NCI-H2227 (cell line): ENCODE results near the gene CCDC177.

ENCODE experiments used
- DNase-seq: peaks from one replicate; lab custom pipeline; 2025; ENCODE audit not compliant: unreplicated experiment; lab: John Stamatoyannopoulos, UW

CCDC177 gene

GRCh38 chr14:69574263-69574953 is at the start of gene CCDC177:
CCDC177 (minus strand) TSS chr14:69574871; CDS start chr14:69573622, 1,249 bp downstream.
- peak; percentile 83 for DNase-seq

DNA sequence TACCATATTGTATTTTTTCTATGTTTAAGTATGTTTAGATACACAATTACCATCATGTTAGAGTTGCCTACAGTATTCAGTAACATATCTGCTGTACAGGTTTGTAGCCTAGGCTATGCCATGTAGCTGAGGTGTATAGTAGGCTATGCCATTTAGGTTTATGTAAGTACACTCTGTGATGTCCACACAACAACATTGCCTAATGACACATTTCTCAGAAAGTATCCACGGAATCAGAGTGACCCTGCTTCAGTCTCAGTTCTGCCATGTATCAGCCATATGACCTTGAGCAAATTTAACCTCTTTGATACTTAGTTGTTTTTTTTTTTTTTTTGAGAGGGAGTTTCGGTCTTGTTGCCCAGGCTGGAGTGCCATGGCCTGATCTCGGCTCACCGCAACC is 49.5 kb upstream of the CCDC177 start:
- no peak for DNase-seq

DNA sequence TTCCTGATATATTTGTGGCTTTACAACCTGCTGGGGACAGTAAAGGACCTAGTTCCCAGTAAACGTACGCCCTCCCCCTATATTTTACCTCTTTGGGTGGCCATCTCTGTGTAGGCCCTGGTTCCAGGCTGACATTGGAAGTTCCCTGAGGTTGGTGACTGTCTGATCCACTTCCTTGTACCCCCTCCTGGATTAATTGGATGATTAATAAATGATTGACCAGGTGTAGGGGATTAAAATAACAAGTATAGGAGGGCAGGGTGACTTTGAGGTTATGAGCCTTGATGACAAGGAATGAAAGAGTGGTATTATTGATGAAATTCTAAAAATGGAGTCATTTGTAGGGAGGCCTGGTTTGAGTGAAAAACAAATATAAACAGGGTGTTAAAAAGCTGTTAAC is 46.3 kb upstream of the CCDC177 start:
- no peak for DNase-seq

DNA sequence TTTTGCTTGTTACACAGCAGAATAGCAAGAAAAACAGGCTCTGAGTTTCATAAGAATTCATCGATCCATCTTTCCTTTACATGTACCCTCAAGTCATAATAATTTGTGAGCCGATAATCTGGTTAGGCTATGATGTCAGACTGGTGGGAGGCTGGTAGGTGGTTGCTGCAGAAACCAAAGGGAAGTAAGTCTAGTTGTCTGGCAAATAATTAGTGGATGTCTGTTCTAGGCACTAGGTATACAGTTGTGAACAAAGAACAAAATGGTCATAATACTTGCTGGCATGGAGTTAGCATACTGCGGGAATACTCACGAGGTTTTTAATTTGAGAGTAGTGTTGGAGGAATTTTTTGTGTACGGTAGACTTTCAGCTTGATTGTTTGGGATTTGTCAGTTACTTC is 45.5 kb upstream of the CCDC177 start:
- DNase-seq = no peak

DNA sequence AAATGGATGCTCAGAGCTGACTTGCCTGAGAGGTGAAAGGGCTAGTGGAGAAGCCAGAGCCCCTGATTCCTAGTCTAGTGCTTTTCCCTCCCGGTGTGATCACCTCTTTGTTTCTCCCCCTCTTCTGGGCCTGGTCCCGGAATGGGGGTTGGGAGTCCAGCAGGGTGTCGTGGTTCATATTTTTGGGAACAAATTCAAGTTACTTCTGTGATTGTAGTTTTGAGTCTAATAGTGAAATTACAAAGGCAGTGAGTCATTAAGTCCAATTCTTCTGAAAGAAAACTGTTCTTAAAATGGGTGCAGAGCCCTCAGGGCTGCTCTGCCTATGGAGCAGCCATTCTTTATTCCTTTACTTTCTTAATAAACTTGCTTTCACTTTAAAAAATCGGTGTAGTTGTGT is 44.3 kb upstream of the CCDC177 start:
- DNase-seq = no peak

GRCh38 chr14:69617796-69618195 is 43.1 kb upstream of the CCDC177 start:
- DNase-seq = no peak

DNA sequence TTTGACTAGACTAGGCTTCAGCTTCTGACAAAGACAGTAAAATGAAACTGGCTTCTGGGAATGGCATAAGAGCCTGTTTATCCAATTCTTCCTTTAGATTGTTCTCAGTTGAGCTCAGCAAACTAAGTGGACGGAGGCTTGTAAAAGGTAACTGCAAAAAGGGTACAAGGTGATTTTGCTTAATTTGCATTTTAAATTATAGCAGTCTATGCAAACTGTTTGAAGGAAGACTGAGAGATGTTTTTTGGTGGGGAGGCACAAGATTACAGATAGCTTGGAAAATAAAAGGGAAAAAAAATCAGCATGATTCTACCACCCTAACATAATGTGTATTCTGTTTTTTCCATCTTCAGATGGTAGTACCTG is 41.7 kb upstream of the CCDC177 start:
- no peak for DNase-seq

DNA sequence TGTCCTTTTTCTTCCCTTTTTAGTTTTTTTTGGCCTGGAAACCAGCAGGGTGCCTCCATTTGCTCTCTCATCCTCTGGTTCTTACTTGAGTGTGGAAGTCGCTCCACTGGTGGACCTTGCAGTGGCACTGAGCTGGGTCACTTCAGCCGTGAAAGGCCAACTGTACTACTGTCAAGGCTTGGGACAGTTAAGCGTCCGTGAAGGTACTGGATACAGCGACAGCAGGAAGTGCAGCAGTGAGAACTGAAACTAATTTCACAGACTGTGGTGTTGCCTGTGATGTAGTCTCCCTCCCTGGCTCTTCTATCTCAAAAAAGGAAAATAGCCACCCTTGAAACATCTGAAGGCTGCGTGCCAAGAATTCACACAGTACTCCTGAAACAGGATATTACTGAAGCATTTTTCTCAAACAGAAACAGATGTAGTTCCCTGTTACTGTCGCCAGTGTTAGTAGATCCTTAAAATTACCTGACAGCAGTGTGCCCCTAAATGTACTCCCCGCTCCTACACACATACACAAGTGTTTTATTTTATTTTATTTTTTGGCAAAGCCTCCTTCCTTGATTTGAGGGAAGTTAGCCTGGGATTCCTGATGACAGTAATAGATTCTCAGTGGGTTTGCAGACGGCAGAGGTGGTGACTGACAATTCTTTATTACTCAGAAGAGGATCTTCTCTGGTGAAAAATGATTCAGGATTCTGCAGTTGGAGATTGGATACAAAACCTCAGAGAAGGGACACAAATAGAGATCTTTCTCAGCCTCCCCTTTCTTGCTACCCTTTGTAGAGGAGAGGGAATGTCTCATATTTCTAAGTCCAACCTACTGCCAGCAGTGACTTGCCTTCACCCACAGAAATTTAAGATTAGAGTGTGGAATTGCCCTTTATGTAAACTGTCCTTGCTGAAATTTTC is 41.1 kb upstream of the CCDC177 start:
- DNase-seq = no peak

GRCh38 chr14:69615121-69615495 is 40.4 kb upstream of the CCDC177 start:
- DNase-seq = no peak

DNA sequence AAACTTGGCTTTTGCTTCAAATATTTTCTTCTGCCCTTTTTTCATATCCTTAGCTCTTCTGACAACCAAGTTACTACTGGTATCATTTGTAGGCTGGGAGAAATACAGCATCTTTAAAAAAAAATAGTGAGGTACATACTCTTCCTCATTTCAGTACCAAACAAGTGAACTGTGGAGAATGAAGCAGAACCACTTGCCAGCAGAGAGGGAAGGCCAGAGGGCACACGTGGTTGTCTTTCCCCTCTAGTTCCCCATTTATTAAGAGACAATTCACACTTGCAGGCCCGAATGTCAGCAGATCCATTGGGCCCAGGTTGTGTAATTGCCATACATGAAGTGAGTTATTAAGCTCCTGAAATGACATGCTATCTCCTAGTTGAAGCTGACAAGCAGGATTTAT is 39.9 kb upstream of the CCDC177 start:
- DNase-seq = no peak

DNA sequence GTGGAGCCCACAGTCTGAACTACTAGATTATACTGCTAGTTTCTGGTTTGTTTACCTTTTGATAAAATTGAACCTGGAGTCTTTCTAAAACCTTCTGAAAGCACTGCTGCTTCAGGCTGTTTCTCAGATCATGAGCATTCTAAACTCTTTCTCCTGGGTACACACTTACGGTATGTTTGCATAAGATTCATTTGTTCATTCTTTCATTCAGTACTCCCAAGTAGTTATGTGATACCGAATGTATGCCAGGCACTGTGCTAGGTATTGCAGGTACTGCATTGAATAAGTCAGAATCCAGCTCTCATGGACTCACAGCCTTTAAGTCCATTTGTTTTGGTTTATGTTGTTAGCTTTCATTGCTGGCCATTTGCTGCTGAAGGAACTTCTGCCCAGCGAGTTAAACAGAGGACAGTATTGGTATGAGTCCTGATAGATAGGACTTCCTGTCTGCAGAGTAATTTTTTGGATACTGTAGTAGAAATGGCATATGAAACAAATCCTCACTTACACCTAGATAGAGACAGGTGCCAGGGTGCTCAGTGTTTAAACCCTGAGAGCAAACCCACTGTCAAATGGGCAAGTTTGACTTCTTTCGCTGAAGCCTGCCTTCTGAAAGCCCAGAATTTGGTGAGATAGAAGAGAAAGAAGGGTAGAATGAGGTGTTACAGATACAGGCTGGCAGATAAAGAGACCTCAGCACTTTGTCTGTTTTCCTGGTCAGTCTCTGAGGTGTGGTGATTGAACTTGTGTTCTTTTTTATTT is 38.8 kb upstream of the CCDC177 start:
- no peak for DNase-seq

DNA sequence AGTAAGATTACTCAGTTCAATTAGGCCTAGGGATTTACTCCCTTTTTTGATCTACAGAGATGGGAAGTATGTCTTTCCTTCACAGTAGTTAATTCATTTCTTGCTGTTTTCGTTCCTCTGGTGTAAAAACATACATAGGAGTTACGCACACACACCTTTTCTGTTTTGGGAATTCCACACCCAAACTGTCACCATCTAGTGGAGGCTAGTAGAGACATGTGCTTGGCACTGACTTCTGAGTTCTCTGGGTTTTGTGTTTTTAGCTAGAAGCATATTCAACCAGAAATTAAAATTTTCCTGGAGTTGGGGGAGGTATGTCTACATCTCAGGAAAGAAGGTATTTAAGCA is 38.1 kb upstream of the CCDC177 start:
- no peak for DNase-seq

GRCh38 chr14:69612014-69612782 is 37.5 kb upstream of the CCDC177 start:
- DNase-seq = peak; percentile 40

GRCh38 chr14:69611172-69612013 is 36.7 kb upstream of the CCDC177 start, which contains the start of gene SUSD6:
SUSD6 (plus strand) TSS chr14:69611596; CDS start chr14:69658593, 46,997 bp downstream.
- DNase-seq = peak; percentile 92

DNA sequence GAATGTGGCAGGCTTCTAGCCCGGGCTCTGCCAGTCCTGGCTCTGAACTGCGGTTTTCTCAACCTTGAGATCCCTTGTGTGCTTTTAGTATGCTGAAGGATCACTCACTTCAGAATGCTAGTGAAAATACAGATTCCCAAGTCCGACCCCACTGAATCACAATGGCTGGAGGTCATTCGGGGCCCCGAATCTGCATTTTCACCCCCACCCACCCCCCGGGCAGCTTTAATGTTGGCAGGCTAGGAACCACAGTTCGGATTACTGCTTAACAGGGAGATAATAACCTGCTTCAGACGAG is 36.2 kb upstream of the CCDC177 start:
- peak; percentile 72 for DNase-seq

DNA sequence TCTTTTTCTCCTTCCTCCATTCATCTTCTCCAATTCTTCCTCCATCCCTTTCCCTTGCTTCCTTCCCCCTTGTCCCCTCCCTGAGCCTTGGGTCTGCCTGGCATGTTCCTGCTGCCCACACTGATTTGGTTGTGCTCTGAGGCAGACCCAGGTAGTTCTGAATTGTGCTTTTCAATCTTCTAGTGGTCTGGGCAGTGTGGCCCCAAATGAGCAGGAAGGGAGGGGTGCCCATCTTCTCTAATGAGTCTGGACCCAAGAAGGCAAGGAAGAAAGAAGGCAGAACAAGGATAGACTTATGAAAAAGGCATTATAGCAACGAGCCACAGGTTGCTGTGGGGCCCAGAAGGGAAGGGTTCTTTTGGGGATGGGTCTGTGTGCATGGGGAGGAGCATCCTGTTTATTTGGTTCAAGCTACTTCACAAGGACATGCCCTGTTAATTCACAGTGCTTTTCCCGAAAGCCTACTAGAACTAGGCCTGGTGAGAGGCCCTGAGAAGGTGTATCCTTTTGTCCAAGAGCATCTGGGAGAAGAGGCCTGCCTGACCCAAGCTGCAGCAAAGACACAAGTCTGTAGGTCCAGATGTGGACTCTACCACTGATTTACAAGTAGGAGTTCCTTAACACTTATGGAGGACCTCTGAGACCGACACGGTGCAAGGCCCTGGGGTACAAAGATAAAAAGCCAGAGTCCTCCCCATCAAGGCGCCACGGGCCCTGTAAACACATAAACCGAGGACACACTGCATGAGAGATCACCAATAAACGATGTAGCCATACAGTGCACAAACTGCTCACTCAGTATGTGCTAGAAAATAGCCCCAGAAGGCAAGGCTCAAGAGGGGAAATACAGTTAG is 35.6 kb upstream of the CCDC177 start:
- no peak for DNase-seq

GRCh38 chr14:69606258-69607184 is 31.9 kb upstream of the CCDC177 start:
- DNase-seq = no peak

- no peak for DNase-seq
Observed at GRCh38 chr14:69605738-69606137, 31.1 kb upstream of the CCDC177 start.
